HG03025 (cell line): ENCODE results near the gene IKBKG.
"Not testable (repeated sequence)": the region's sequence is repeated elsewhere in the genome, so short reads cannot be mapped to it uniquely, and the experiment has no call there.

Experiments used
- ATAC-seq: cut with Tn5 transposase; IDR thresholded peaks from one replicate; pipeline ENCODE4 v1.9.1; 2021; ENCODE audit warnings: mild to moderate bottlenecking, moderate library complexity; ENCODE audit not compliant: unreplicated experiment, low FRiP score

The IKBKG gene

DNA sequence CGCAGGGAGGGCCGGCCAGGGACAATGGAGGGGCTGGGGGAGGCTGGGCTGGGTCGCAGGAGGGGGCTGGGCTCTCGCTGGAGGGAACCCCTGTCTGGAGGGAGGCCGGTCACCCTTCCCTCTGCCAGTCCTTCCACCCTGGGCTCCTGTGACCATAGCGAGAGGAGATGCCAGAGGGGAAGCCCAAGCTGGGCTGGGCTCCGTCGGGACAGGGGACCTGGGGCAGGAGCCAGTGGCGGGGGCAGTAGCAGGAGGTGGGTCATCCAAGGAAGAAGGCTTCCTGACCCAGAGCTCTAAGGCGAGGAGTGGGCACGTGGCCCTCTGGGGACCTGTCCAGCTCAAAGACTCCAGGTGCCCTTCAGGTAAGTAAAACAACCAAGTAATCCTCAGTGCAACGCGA is 54.8 kb downstream of the IKBKG start:
- ATAC-seq = no peak

DNA sequence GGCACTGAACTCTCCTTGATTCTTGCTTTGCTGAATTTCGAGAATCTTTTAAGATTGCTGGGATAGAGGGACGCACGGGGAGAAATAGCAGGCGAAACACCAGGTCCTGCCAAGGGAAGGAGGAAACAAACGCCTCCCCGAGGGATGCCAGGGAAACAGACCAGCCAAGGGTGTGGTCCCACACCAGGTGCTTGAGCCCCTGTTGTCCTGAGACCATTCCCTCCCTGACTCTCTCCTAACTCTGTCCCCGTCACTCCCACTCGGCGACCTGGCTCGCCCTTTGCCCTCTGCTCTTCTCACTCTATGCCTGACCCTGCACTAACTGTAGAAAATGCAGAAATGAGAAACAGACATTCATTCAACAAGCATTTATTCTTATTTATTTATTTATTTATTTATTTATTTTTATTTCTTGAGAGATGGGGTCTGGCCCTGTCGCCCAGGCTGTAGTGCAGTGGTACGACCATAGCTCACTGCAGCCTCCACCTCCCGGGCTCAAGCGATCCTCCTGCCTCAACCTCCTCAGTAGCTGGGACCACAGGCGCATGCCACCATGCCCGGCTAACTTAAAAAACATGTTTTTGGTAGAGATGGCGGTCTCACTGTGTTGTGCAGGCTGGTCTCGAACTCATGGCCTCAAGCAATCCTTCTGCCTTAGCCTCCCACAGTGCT is 55.5 kb downstream of the IKBKG start:
- ATAC-seq = no peak

- ATAC-seq = no peak
Measured at GRCh38 chrX:154603438-154604430, 56.3 kb downstream of the IKBKG start.

- no peak for ATAC-seq
Measured at GRCh38 chrX:154605566-154605965, 58.1 kb downstream of the IKBKG start.

GRCh38 chrX:154607370-154607769 is 60.0 kb downstream of the IKBKG start:
- ATAC-seq = no peak

DNA sequence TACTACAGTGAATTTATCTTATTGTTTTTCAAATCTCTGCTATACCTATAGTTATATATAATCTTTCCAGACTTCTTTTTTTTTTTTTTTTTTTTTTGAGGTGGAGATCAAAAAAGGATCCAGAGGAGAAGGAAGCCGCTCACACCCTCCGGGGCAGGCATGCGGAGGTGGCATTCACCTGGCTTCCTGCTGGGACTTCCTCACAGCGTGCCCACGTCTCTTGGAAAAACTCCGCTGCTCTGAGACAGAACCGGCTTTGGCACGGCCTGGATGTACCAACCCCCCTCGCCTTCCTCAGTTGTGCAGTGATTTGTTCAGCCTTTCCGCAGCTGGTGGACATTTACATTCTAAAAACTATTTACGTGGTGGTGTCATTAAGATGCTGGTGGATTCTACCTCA is 60.6 kb downstream of the IKBKG start:
- ATAC-seq = not testable (repeated sequence)

DNA sequence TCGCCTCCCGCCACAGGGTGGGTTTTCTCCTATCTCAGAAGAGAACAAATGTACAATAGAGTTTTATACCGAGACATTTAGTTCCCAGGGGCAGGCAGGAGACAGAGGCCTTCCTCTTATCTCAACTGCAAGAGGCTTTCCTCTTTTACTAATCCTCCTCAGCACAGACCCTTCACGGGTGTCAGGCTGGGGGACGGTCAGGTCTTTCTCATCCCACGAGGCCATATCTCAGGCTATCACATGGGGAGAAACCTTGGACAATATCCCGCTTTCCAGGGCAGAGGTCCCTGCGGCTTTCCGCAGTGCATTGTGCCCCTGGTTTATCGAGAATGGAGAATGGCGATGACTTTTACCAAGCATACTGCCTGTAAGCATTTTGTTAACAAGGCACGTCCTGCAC is 61.4 kb downstream of the IKBKG start:
- not testable (repeated sequence) for ATAC-seq

DNA sequence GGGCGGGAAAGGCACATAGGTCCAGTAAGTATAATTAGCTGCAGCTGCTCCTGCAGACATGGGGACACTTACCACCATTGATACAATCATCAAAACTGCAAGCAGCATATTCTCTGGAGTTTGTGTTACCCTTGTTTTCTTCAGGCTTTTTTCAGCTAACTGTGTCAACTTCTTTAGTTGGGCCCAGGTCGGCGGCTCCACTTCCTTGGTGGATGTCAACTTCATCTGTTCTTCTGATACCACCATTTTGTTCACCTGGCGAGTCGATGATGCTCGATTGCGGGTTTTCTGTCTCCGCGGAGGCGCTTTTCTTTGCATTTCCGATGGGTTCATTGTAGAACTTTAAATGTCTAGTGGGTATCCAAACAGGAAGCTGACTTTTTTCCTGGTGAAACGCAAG is 63.7 kb downstream of the IKBKG start:
- ATAC-seq = not testable (repeated sequence)

- ATAC-seq = not testable (repeated sequence)
Measured at GRCh38 chrX:154613586-154613985, 66.2 kb downstream of the IKBKG start.
